Uterus (tissue), 4 donors: ENCODE data around the gene ANKRD44. TPM values are rescaled to one million over a fixed set of nuclear protein-coding genes. Genes with fewer than 3 reads are reported as not detected.

Source experiments
- DNase-seq, 2 donors: peaks; one replicate each; pipeline ENCODE4 v3.0.0-alpha.2; 2019 to 2020
- H3K27ac ChIP-seq, 2 donors: fragments of 200-600 bp; sonication (generic); 1 replicate in 1 of 2; 2 replicates in 1 of 2; pipeline ENCODE4 v1.5.1; 2016 to 2018
- H3K27me3 ChIP-seq, 2 donors: fragments of 200-600 bp; sonication (generic); one replicate each; pipeline ENCODE4 v1.5.1; 2018 to 2019; ENCODE audit warnings: control low read depth in 1 of 2
- H3K36me3 ChIP-seq, 2 donors: fragments of 200-600 bp; sonication (generic); one replicate each; pipeline ENCODE4 v1.5.1; 2019; ENCODE audit warnings: control low read depth in 1 of 2
- H3K4me1 ChIP-seq, 2 donors: fragments of 200-600 bp; sonication (generic); one replicate each; pipeline ENCODE4 v1.5.1; 2018 to 2019; ENCODE audit warnings: control low read depth in 1 of 2
- H3K4me3 ChIP-seq, 2 donors: fragments of 200-600 bp; sonication (generic); 1 replicate in 1 of 2; 2 replicates in 1 of 2; pipeline ENCODE4 v1.5.1; 2018 to 2019; ENCODE audit warnings: mild to moderate bottlenecking in 1 of 2
- H3K9me3 ChIP-seq, 2 donors: fragments of 200-600 bp; sonication (generic); one replicate each; pipeline ENCODE4 v1.5.1; 2019; ENCODE audit warnings: control low read depth in 1 of 2
- POLR2A ChIP-seq, 2 donors: fragments of 450-650 bp; IDR thresholded peaks; one replicate each; pipeline ENCODE4 v1.6.1; 2016; ENCODE audit warnings: antibody characterized with exemption in 2 of 2, mild to moderate bottlenecking in 1 of 2, moderate library complexity in 1 of 2
- intact Hi-C: fragments of 100-400 bp; cut with DNase I; formaldehyde crosslinking; loops from one replicate; pipeline ENCODE4 v1.15.1; 2023; ENCODE audit warnings: low total_unique reads
- total RNA-seq, 4 donors: library from RNA; depleted of rRNA in 3 of 4; stranded (reverse); fragments of >200 nt in 3 of 4; gene quantifications; one replicate each; pipeline versions ENCODE4 v1.1.0 to v1.2.4, GENCODE V29; 2014 to 2023
- TF ChIP-seq, protein P1 (sequence below), 4 experiments: fragments of 200-600 bp in 2 of 4; fragments of 450-650 bp in 2 of 4; sonication (generic) in 2 of 4; IDR thresholded peaks; one replicate each; pipeline ENCODE4 v1.5.1; 2016 to 2019; ENCODE audit warnings: antibody characterized with exemption in 4 of 4, mild to moderate bottlenecking in 2 of 4, moderate library complexity in 1 of 4
- donor health status: DM: yes; HTN: yes; CAD: no.

Gene ANKRD44
- total RNA-seq, 4 donors from 2014 or later: 14.4 to 71.5 (median 23.2) TPM

DNA sequence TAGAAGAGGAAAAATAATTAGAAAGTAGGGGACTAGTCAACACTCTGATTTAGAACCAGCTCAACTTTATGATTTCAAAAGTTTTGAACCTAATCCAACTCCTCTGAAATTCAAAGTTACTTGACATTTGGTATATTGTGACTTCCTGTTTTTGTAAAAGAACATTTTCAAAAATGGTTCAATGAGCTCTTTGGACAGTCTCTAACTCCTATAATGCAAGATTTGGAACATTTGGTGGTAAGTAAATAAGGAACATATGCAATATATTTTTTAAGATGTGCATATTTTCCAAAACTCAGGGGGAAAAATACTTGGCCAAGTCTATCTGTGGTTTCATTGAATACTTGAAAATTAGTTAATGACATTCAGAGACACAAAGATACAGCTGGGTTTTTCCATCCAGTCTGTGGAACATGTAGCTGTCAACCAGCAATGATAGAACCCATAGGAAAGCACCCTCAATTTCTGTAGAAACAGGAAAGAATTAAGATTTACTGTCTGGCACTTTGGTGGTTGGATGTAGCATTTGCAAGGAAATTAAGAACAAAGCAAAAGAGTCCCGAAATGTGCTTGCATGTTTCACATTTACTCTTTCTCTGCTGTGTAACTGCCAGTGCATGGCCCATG lies 17.0 kb upstream of the ANKRD44 start:
- Histone ChIP-seq H3K4me3 (no peak overlapping the region), H3K27me3 (no peaks in the 10 kb centered on the region), H3K36me3 (no peaks in the 10 kb centered on the region), H3K4me1 (no peaks in the 10 kb centered on the region), H3K9me3 (no peaks in the 10 kb centered on the region), H3K27ac (no peak overlapping the region)
- intact Hi-C loops: no loop called here
- no peak for DNase-seq
- TF ChIP-seq, protein P1, sequence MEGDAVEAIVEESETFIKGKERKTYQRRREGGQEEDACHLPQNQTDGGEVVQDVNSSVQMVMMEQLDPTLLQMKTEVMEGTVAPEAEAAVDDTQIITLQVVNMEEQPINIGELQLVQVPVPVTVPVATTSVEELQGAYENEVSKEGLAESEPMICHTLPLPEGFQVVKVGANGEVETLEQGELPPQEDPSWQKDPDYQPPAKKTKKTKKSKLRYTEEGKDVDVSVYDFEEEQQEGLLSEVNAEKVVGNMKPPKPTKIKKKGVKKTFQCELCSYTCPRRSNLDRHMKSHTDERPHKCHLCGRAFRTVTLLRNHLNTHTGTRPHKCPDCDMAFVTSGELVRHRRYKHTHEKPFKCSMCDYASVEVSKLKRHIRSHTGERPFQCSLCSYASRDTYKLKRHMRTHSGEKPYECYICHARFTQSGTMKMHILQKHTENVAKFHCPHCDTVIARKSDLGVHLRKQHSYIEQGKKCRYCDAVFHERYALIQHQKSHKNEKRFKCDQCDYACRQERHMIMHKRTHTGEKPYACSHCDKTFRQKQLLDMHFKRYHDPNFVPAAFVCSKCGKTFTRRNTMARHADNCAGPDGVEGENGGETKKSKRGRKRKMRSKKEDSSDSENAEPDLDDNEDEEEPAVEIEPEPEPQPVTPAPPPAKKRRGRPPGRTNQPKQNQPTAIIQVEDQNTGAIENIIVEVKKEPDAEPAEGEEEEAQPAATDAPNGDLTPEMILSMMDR (IDR thresholded peaks at IDR 0.05): no peak
- no peak for TF ChIP-seq POLR2A (IDR thresholded peaks at IDR 0.05)

DNA sequence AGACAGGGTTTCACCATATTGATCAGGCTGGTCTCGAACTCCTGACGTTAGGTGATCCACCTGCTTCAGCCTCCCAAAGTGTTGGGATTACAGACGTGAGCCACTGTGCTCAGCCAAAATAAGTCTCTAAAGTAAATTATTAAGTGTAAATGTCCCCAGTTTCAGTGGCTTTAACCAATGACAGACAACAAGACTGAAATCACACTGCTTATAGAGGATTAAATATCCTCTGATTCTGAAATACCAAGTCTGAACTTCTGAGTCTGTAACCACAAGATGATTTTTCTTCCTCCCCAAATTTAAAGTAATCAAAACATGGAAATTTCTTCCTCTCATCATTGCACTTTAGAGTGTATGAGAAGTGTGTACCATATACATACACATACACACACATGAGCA lies 16.5 kb upstream of the ANKRD44 start:
- Histone ChIP-seq H3K36me3 (no peaks in the 10 kb centered on the region), H3K4me3 (no peak overlapping the region), H3K27me3 (no peaks in the 10 kb centered on the region), H3K4me1 (no peaks in the 10 kb centered on the region), H3K27ac (no peak overlapping the region), H3K9me3 (no peaks in the 10 kb centered on the region)
- no peak for DNase-seq
- no peak for TF ChIP-seq POLR2A (IDR thresholded peaks at IDR 0.05)
- TF ChIP-seq, protein P1 (IDR thresholded peaks at IDR 0.05): no peak
- intact Hi-C loops: no loop called here

GRCh38 chr2:197324801-197325200 lies 14.2 kb upstream of the ANKRD44 start:
- DNase-seq: no peak
- Histone ChIP-seq H3K36me3 (no peaks in the 10 kb centered on the region), H3K27ac (no peak overlapping the region), H3K27me3 (no peaks in the 10 kb centered on the region), H3K4me3 (no peak overlapping the region), H3K4me1 (no peaks in the 10 kb centered on the region), H3K9me3 (no peaks in the 10 kb centered on the region)
- intact Hi-C loops: no loop called here
- TF ChIP-seq POLR2A (IDR thresholded peaks at IDR 0.05): no peak
- TF ChIP-seq, protein P1 (IDR thresholded peaks at IDR 0.05): no peak

DNA sequence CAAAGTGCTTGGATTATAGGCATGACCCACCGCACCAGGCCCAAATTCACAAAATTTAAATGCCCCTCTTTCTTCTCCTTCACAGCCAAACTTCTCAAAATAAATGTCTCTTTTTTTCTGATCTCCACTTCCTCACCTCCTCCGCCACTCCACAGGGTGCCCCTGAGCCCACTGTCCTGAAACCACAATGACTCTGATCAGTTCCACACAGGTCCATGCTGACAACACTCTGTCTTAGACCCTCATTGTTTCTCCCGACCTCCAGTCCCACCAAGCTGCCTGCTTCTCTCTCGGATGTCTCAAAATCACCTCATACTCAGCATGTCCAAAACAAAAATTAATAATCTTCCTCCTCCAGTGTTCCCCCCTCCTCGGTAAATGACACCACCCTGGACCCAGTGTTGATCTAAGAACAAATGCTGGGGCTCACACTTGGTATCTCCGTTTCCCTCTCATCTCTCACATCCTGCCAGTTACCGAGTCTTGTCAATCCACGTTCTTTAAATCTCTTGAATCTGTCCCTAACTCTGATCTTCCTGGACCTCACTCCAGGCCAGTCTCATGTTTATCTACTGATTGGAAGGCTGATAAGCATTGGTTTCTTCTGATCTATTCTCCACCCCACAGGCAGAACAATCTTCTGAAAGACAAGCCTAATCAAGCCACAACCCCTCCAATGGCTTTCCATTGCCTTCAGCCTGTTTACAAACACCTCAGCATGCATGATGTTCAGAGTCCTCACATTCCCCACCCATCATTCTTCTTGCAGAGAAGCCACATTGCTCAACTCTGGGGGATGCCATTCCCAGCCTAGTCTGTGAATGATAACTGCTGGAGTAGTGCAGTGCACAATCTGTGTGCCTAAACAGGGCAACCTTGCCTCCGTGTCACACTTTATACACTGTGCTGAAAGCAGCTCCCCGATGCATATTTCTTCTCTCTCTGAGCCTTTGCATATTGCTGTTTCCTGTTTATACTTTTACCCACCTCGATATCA lies 12.4 kb upstream of the ANKRD44 start:
- no peak overlapping the region for H3K4me3 ChIP-seq
- H3K9me3 ChIP-seq: no peaks in the 10 kb centered on the region
- H3K27me3 ChIP-seq: no peaks in the 10 kb centered on the region
- TF ChIP-seq, protein P1 (IDR thresholded peaks at IDR 0.05): no peak
- TF ChIP-seq POLR2A (IDR thresholded peaks at IDR 0.05): no peak
- no peaks in the 10 kb centered on the region for H3K36me3 ChIP-seq
- intact Hi-C loops: no loop called here
- H3K27ac ChIP-seq: no peak overlapping the region
- H3K4me1 ChIP-seq: no peaks in the 10 kb centered on the region
- DNase-seq: no peak

DNA sequence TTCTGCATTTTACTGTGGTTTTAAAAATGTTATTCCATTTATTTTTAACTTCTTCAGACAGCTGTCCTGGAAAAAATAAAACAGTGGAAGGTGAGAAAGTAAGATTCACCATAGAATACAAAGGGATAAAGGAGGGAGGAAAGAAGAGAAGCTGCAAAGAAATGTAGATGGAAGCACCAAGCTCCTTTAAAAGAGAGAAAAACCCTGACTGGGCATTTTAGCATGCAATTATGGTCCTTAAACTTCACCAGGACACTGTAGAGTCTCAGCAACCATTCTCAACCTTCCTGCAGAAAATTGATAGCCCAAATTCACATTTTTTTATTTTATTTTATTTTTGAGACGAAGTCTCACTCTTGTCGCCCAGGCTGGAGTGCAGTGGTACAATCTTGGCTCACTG lies 11.6 kb upstream of the ANKRD44 start:
- Histone ChIP-seq H3K4me1 (no peaks in the 10 kb centered on the region), H3K27me3 (no peaks in the 10 kb centered on the region), H3K9me3 (no peaks in the 10 kb centered on the region), H3K4me3 (no peak overlapping the region), H3K36me3 (no peaks in the 10 kb centered on the region), H3K27ac (no peak overlapping the region)
- intact Hi-C loops: no loop called here
- no peak for DNase-seq
- no peak for TF ChIP-seq POLR2A (IDR thresholded peaks at IDR 0.05)
- TF ChIP-seq, protein P1 (IDR thresholded peaks at IDR 0.05): no peak
